AG08396 (cell line): Measurements from ENCODE around the gene PDE4D.
"Not testable (repeated sequence)": the region's sequence is repeated elsewhere in the genome, so short reads cannot be mapped to it uniquely, and the experiment has no call there.

Source experiments
- DNase-seq: peaks from one replicate; pipeline ENCODE4 v3.0.0; 2012; ENCODE audit warnings: low spot score, mixed read lengths

The PDE4D gene

GRCh38 chr5:59768152-59769040 is 125.1 kb downstream of the PDE4D start:
- DNase-seq = no peak

GRCh38 chr5:59767681-59768151 is 125.8 kb downstream of the PDE4D start:
- DNase-seq = no peak

- no peak for DNase-seq
Measured at GRCh38 chr5:59767211-59767605, 126.3 kb downstream of the PDE4D start.

GRCh38 chr5:59766427-59767210 is 126.9 kb downstream of the PDE4D start:
- no peak for DNase-seq

- DNase-seq = no peak
Measured at GRCh38 chr5:59765446-59765845, 128.1 kb downstream of the PDE4D start.

GRCh38 chr5:59764361-59764760 is 129.2 kb downstream of the PDE4D start:
- no peak for DNase-seq

- no peak for DNase-seq
Measured at GRCh38 chr5:59763541-59763940, 130.0 kb downstream of the PDE4D start.

GRCh38 chr5:59762232-59762631 is 131.3 kb downstream of the PDE4D start:
- DNase-seq = not testable (repeated sequence)

GRCh38 chr5:59760785-59761348 is 132.7 kb downstream of the PDE4D start:
- DNase-seq = no peak

GRCh38 chr5:59759600-59760351 is 133.8 kb downstream of the PDE4D start:
- no peak for DNase-seq

- DNase-seq = no peak
Measured at GRCh38 chr5:59758566-59758965, 135.0 kb downstream of the PDE4D start.

- DNase-seq = no peak
Measured at GRCh38 chr5:59757442-59757841, 136.1 kb downstream of the PDE4D start.

GRCh38 chr5:59756373-59757035 is 137.0 kb downstream of the PDE4D start:
- DNase-seq = no peak

GRCh38 chr5:59755476-59755875 is 138.1 kb downstream of the PDE4D start:
- no peak for DNase-seq

- no peak for DNase-seq
Measured at GRCh38 chr5:59753599-59753998, 139.9 kb downstream of the PDE4D start.

- DNase-seq = no peak
Measured at GRCh38 chr5:59749782-59750520, 143.6 kb downstream of the PDE4D start.

- DNase-seq = not testable (repeated sequence)
Measured at GRCh38 chr5:59748036-59748663, 145.4 kb downstream of the PDE4D start.

GRCh38 chr5:59746241-59746765 is 147.2 kb downstream of the PDE4D start:
- no peak for DNase-seq

- DNase-seq = no peak
Measured at GRCh38 chr5:59745415-59745863, 148.1 kb downstream of the PDE4D start.

GRCh38 chr5:59744531-59744992 is 149.0 kb downstream of the PDE4D start:
- no peak for DNase-seq
